Placental pericyte (primary cell): Measurements from ENCODE around the gene TCN1. TPM values are rescaled to one million over a fixed set of nuclear protein-coding genes. Genes with fewer than 3 reads are reported as not detected.

ENCODE experiments used
- total RNA-seq: library from RNA; depleted of rRNA; stranded (reverse); fragments of >200 nt; gene quantifications from 2 replicates; pipeline ENCODE4 v1.2.3, GENCODE V29; 2012

TCN1 gene
- not detected in 2 replicates for total RNA-seq

DNA sequence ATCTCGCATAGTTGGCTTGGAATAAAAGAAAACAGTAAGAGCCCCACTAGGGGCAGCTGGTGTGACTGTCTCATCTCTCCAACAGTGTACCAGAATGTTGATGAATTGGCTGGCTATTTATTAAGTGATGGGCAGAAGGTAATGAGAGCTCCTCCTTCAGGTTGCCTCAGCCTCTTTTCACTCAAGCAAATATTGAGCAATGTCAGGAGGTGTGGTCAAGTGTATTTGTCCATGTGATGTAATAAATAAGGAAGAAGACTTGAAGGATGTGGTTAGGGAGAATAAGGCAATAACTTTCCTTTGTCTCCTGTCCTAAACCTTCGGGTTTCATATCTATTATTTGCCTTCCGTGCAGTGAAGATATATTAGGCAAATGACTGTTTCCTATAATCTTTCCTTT lies at the start of gene TCN1:
TSS of gene TCN1 (minus strand) at position 91 of the 400 bp plus-strand sequence. CDS start at position 74, 17 bp downstream.

GRCh38 chr11:59878575-59878974 lies 12.3 kb upstream of the TCN1 start, which contains the start of gene OOSP3:
Gene OOSP3 (plus strand): TSS chr11:59878782. CDS start chr11:59878809, 27 bp downstream.

GRCh38 chr11:59845399-59845798 lies 20.9 kb downstream of the TCN1 start, which contains the start of gene CBLIF:
Gene CBLIF (minus strand): TSS chr11:59845499. CDS start chr11:59845453, 46 bp downstream.

GRCh38 chr11:59810189-59810910 lies 55.9 kb downstream of the TCN1 start, which contains the start of gene MRPL16:
Gene MRPL16 (minus strand): TSS chr11:59810778. CDS start chr11:59810658, 120 bp downstream.

Other genes starting within 250 kb of the TCN1 start
- gene PATL1, start 197.4 kb downstream of the TCN1 start, total RNA-seq: 19.2 and 33.9 TPM in 2 replicates
- not detected in 2 replicates for gene OR10V1, start 152.6 kb downstream of the TCN1 start, total RNA-seq
- 32.5 and 115 TPM in 2 replicates for gene STX3, start 111.1 kb downstream of the TCN1 start, total RNA-seq
- 19.9 and 37.5 TPM in 2 replicates for gene MRPL16, start 55.7 kb downstream of the TCN1 start, total RNA-seq
- not detected in 2 replicates for gene CBLIF, start 21.0 kb downstream of the TCN1 start, total RNA-seq
- not detected in 2 replicates for gene OOSP3, start 12.3 kb upstream of the TCN1 start, total RNA-seq
- not detected in 2 replicates for gene OOSP1, start 71.9 kb upstream of the TCN1 start, total RNA-seq
- gene OOSP4A, start 97.5 kb upstream of the TCN1 start, total RNA-seq: not detected in 2 replicates
- gene OOSP4B, start 150.7 kb upstream of the TCN1 start, total RNA-seq: not detected in 2 replicates
- not detected in 2 replicates for gene OOSP2, start 173.9 kb upstream of the TCN1 start, total RNA-seq
- not detected in 2 replicates for gene MS4A3, start 190.2 kb upstream of the TCN1 start, total RNA-seq
- not detected in 2 replicates for gene MS4A2, start 222.2 kb upstream of the TCN1 start, total RNA-seq